Right lobe of liver (tissue), 4 donors: Measurements from ENCODE around the gene FGF18.

ENCODE experiments used
- CTCF ChIP-seq, 4 donors: fragments of 200-600 bp in 3 of 4; fragments of 450-650 bp in 1 of 4; IDR thresholded peaks; one replicate each; pipeline versions ENCODE4 v1.5.1 to v1.8.0; 2016 to 2022; ENCODE audit warnings: antibody characterized with exemption in 4 of 4, mild to moderate bottlenecking in 2 of 4
- POLR2A ChIP-seq: fragments of 450-650 bp; IDR thresholded peaks from one replicate; pipeline ENCODE4 v1.6.1; 2017; ENCODE audit warnings: antibody characterized with exemption, mild to moderate bottlenecking
- donor health status: DM: no; HTN: no; CAD: no.
- donor health status: DM: no; HTN: no; CAD: no.
- donor health status: DM: no; HTN: yes; CAD: no.

GRCh38 chr5:171482434-171482730 lies 62.9 kb downstream of the FGF18 start:
- TF ChIP-seq CTCF (IDR thresholded peaks at IDR 0.05) (no peak), POLR2A (no peak)
